WERI-Rb-1 (cell line): ENCODE measurements around the gene TESK2.
"Not testable (repeated sequence)": the region's sequence is repeated elsewhere in the genome, so short reads cannot be mapped to it uniquely, and the experiment has no call there.

Experiments
- DNase-seq: peaks from one replicate; pipeline ENCODE4 v3.0.0-alpha.2; 2020
- H3K27ac ChIP-seq: fragments of 250-450 bp; sonication (Bioruptor Pico); 2 replicates; pipeline ENCODE4 v1.5.1; 2020; ENCODE audit warnings: mild to moderate bottlenecking, moderate library complexity
- H3K27me3 ChIP-seq: fragments of 250-450 bp; sonication (Bioruptor Pico); 2 replicates; pipeline ENCODE4 v1.5.1; 2021; ENCODE audit warnings: mild to moderate bottlenecking, low read depth, moderate library complexity; ENCODE audit not compliant: insufficient read depth, severe bottlenecking
- H3K36me3 ChIP-seq: fragments of 250-450 bp; sonication (Bioruptor Pico); 2 replicates; pipeline ENCODE4 v1.5.1; 2020; ENCODE audit warnings: mild to moderate bottlenecking, moderate library complexity
- H3K4me3 ChIP-seq: 2 replicates; pipeline ENCODE4 v1.5.1; 2011; ENCODE audit warnings: low read depth, mild to moderate bottlenecking, control low read depth, low read length
- H3K9me3 ChIP-seq: fragments of 250-450 bp; sonication (Bioruptor Pico); 2 replicates; pipeline ENCODE4 v1.5.1; 2021; ENCODE audit warnings: mild to moderate bottlenecking, moderate library complexity; ENCODE audit not compliant: severe bottlenecking
- TF ChIP-seq, protein P1 (sequence below): IDR thresholded peaks from 2 replicates; pipeline ENCODE4 v1.5.1; 2011; ENCODE audit warnings: low read depth, mild to moderate bottlenecking, control low read depth, inconsistent platforms, low read length

The TESK2 gene

DNA sequence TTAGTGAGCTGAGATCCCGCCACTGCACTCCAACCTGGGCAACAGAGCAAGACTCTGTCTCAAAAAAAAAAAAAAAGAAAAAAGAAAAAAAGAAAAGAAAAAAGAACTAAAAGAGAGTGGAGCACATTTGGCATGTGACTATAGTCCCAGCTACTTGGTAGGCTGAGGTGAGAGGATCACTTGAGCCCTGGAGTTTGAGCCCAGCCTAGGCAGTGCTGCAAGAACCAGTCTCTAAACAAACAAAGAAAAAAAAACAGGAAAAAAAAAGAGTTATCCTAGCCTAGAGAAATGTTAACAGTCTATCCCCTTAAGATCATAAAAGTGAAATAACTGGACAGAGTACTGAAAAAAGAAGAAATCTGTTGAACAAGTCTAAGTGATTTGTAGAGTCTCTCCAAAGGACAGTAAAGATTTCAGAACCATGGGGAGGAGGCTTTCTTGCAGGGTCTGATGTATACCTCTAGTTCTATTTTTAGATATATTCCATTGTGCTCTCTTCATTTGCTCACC is 35.2 kb upstream of the TESK2 start:
- Histone ChIP-seq H3K27ac (no peak overlapping the region), H3K9me3 (no peaks in the 10 kb centered on the region), H3K4me3 (no peak overlapping the region), H3K27me3 (no peaks in the 10 kb centered on the region), H3K36me3 (no peaks in the 10 kb centered on the region)
- TF ChIP-seq, protein P1, sequence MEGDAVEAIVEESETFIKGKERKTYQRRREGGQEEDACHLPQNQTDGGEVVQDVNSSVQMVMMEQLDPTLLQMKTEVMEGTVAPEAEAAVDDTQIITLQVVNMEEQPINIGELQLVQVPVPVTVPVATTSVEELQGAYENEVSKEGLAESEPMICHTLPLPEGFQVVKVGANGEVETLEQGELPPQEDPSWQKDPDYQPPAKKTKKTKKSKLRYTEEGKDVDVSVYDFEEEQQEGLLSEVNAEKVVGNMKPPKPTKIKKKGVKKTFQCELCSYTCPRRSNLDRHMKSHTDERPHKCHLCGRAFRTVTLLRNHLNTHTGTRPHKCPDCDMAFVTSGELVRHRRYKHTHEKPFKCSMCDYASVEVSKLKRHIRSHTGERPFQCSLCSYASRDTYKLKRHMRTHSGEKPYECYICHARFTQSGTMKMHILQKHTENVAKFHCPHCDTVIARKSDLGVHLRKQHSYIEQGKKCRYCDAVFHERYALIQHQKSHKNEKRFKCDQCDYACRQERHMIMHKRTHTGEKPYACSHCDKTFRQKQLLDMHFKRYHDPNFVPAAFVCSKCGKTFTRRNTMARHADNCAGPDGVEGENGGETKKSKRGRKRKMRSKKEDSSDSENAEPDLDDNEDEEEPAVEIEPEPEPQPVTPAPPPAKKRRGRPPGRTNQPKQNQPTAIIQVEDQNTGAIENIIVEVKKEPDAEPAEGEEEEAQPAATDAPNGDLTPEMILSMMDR, result no peak
- no peak for DNase-seq

DNA sequence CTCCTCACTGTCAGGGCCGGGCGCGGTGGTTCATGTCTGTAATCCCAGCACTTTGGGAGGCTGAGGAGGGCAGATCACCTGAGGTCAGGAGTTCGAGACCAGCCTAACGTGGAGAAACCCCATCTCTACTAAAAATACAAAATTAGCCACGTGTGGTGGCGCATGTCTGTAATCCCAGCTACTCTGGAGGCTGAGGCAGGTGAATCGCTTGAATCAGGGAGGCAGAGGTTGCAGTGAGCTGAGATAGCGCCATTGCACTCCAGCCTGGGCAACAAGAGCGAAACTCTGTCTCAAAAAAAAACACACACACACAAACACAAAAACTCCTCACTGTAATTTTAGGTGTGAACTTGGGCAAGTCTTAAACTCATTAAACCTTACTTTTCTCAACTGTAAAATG is 33.0 kb upstream of the TESK2 start:
- H3K36me3 ChIP-seq, H3K9me3 ChIP-seq, H3K27me3 ChIP-seq, H3K4me3 ChIP-seq, DNase-seq: not testable (repeated sequence)
- 0 out of 2 replicates have a peak overlapping the region, but pooled peaks have one; percentile 41 for H3K27ac ChIP-seq

DNA sequence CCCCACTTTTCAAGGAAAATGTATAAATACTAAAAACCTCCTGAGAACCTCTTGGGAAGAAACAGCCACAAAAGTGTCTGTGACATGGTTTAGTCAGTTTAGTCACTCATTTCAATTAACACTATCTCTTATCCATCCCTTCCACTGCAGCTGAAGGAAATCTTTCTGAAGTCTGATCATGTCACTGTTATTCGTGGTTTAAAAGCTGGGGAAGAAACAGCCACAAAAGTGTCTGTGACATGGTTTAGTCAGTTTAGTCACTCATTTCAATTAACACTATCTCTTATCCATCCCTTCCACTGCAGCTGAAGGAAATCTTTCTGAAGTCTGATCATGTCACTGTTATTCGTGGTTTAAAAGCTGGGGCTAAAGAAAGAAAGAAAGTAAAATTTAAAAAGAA is 32.6 kb upstream of the TESK2 start:
- not testable (repeated sequence) for H3K36me3 ChIP-seq, H3K9me3 ChIP-seq, DNase-seq, H3K4me3 ChIP-seq, H3K27ac ChIP-seq, H3K27me3 ChIP-seq

DNA sequence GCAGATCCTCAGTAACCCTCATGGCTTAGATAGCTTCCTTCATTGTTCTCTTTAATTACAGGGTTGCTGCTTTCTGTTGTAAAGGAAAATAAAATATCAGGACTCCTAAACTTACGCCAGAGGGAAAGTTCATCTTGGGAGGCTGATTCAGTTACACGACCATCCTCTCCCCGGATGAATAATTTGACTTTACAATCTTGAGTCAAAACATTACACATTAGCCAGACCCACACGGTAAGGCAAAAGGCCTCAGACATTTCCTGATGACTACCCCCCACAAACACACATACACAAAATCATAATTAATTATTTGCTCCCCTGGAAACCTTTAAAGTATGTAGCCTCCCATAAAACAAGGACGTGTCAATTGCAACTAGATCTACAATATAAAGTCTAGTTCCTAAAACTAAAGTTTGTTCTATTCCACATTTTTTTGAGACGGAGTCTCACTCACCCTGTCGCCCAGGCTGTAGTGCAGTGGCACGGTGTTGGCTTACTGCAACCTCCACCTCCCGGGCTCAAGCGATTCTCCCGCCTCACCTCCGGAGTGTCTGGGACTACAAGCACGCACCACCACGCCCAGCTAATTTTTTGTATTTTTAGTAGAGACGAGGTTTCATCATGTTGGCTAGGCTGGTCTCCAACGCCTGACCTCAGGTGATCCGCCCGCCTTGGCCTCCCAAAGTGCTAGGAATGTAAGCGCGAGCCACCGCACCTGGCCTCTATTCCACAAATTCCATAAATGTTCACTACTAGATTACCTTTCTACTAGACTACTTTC is 31.6 kb upstream of the TESK2 start:
- no peaks in the 10 kb centered on the region for H3K27me3 ChIP-seq
- TF ChIP-seq, protein P1, result no peak
- H3K36me3 ChIP-seq, result peaks cover 17% of the 10 kb centered on the region
- H3K27ac ChIP-seq, result peak overlapping the region; percentile 84
- H3K9me3 ChIP-seq, result no peaks in the 10 kb centered on the region
- DNase-seq, result no peak
- peak overlapping the region; percentile 74 for H3K4me3 ChIP-seq

DNA sequence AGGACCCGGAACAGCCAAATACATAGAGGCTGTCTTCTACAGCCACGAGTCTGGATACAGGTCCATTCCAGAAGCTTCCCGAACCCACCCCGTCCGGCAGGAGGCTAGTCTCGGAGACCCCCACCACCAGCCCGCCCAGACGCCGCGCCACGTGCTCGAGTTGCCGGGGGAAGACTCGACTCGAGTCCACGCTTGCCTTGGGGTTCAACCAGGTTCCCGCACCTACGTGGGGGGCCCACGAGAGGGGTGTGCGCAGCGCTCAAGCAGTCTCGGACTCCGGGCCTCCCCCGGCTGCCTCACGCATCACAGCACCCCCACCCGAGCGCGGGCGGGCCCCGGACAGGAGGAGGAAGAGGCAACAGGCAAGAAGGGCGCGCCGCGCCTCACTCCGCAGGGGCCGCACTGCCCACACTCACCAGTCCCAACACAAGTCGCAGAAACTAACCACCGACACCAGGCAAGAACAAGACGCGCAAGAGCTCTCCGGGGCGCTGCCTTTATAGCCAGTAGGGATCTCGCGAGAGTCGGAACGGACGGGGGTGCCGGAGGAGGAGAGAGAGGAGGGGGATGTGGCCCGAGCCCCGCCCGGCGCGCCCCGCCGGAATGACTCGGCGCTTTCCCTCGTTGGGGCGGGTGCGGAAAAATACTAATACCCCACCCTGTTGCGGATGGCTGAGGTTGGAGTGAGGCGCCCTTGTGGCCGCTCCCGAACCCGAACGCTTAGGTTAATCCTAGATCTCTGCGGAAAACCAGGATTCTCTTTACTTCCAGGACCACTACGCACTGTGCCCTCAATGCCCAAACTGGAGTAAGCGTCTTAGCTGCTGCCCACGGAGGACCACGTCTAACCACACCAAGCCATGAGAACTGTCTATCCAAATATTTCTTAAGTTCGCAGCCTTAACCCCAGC is 30.7 kb upstream of the TESK2 start, which contains the start of gene PRDX1:
PRDX1 (minus strand) TSS at position 472 of the 911 bp plus-strand sequence. CDS start 2,841 bp downstream, outside the sequence.
- Histone ChIP-seq H3K27ac (peak within 1 kb of the TSS; percentile 84), H3K4me3 (peak within 1 kb of the TSS; percentile 74), H3K36me3 (peaks cover 26% of the 10 kb centered on the region), H3K27me3 (no peaks in the 10 kb centered on the region), H3K9me3 (no peaks in the 10 kb centered on the region)
- TF ChIP-seq, protein P1, result 0 out of 2 replicates have a peak, but pooled peaks have one; percentile 5
- peak; percentile 98 for DNase-seq

DNA sequence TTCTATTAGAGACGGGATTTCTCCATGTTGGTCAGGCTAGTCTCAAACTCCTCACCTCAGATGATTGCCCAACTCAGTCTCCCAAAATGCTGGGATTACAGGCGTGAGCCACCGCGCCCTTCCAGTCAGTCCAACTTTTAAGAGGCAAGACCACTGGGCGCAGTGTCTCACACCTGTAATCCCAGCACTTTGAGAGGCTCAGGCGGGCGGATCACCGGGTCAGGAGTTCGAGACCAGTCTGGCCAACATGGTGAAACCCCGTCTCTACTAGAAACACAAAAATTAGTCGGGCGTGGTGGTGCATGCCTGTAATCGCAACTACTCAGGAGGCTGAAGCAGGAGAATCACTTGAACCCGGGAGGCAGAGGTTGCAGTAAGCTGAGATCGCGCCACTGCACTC is 28.8 kb upstream of the TESK2 start:
- Histone ChIP-seq H3K4me3 (peak overlapping the region; percentile 74), H3K27ac (peak overlapping the region; percentile 70), H3K36me3 (peaks cover 44% of the 10 kb centered on the region)
- not testable (repeated sequence) for H3K9me3 ChIP-seq, H3K27me3 ChIP-seq
- DNase-seq, result peak; percentile 31

DNA sequence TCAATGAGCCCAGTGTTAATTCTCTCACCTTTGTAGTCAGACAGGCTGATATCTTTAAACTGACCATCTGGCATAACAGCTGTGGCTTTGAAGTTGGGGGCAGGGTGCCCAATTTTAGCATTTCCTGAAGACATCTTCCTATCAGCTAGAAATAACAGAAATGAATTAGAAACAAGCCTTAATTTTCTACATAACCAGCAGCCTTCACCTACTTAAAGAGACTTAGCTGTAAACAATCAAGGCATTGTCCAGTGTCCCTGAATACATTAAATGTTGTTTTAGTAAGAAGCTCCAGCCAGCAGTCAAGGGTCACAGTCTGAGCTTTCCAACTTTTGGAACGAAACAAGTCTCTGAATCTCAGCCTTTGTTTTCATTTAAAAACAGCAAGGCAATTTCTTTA is 27.9 kb upstream of the TESK2 start:
- H3K27me3 ChIP-seq, result no peaks in the 10 kb centered on the region
- H3K9me3 ChIP-seq, result no peaks in the 10 kb centered on the region
- H3K27ac ChIP-seq, result peak overlapping the region; percentile 70
- TF ChIP-seq, protein P1, result no peak
- peaks cover 53% of the 10 kb centered on the region for H3K36me3 ChIP-seq
- H3K4me3 ChIP-seq, result peak overlapping the region; percentile 74
- peak; percentile 61 for DNase-seq

DNA sequence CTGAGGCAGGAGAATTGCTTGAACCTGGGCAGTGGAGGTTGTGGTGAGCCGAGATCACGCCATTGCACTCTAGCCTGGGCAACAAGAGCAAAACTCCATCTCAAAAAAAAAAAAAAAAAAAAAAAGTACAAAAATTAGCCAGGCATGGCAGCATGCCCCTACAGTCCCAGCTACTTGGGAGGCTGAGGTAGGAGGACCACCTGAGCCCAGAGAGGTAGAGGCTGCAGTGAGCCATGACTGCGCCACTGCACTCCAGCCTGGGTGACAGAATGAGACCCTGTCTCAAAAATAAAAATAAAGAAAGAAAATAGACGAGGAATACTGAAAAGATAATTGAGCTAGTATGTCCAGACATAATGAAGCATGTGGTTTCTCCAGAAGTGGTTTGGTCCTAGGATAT is 27.4 kb upstream of the TESK2 start:
- DNase-seq, H3K9me3 ChIP-seq, H3K27me3 ChIP-seq: not testable (repeated sequence)
- peak overlapping the region; percentile 74 for H3K4me3 ChIP-seq
- H3K27ac ChIP-seq, result peak overlapping the region; percentile 70
- peaks cover 57% of the 10 kb centered on the region for H3K36me3 ChIP-seq
